Heart left ventricle (tissue), 13 donors: ENCODE data around the gene ZYG11B.

Experiments
- CTCF ChIP-seq, 12 donors: fragments of 200-600 bp; sonication (generic) in 4 of 12; IDR thresholded peaks; one replicate each; pipeline versions ENCODE4 v1.5.0 to v1.8.0; 2018 to 2022; ENCODE audit warnings: antibody characterized with exemption in 12 of 12, mild to moderate bottlenecking in 5 of 12
- POLR2A ChIP-seq, 2 donors: fragments of 450-650 bp; IDR thresholded peaks; one replicate each; pipeline ENCODE4 v1.6.1; 2017; ENCODE audit warnings: antibody characterized with exemption in 2 of 2, mild to moderate bottlenecking in 2 of 2, moderate library complexity in 2 of 2
- donor health status: ischemic (EF 13 %, LVEDD 7.1; RV severe dilation, severe dysfunction).
- donor health status: DM: no; HTN: yes; CAD: no.
- donor health status: DM: no; HTN: no; CAD: no.
- donor health status: ischemic (EF 25% LVEDD 6.9; RV normal size, moderate dysfunction).
- donor health status: ischemic (EF 25% LVEDD 5.7; RV mildly dilated, moderate dysfunction).
- donor health status: ischemic (EF 35%, LVEDD 5.7; RV mildly dilated, moderate dysfunction).
- donor health status: nonischemic (EF 11% LVEDD 7.7; RV severe dilation, severe dysfunction).
- donor health status: DM: yes; HTN: yes; CAD: no.
- donor health status: PGD.
- donor health status: ischemic (EF 29% LVEDD 5.4; RV normal size, mild dysfunction).
- donor health status: nonischemic (EF 23%, LVEDD 6.1; RV moderate dilation, normal function).

GRCh38 chr1:52680353-52680752 is 45.9 kb upstream of the ZYG11B start:
- no peak for TF ChIP-seq POLR2A (IDR thresholded peaks at IDR 0.05)
- no peak for TF ChIP-seq CTCF (IDR thresholded peaks at IDR 0.05)
